Thyroid gland (tissue), 4 donors: ENCODE measurements around the gene NDUFA3. TPM values are rescaled to one million over a fixed set of nuclear protein-coding genes. Genes with fewer than 3 reads are reported as not detected.

Experiments
- DNase-seq, 2 donors: peaks; one replicate each; pipeline ENCODE4 v3.0.0-alpha.2; 2019
- H3K27ac ChIP-seq, 3 donors: fragments of 200-600 bp; sonication (generic); 1 replicate in 2 of 3; 2 replicates in 1 of 3; pipeline ENCODE4 v1.5.1; 2016 to 2019; ENCODE audit warnings: mild to moderate bottlenecking in 1 of 3, moderate library complexity in 1 of 3
- H3K27me3 ChIP-seq: fragments of 200-600 bp; sonication (generic); one replicate; pipeline ENCODE4 v1.5.1; 2019
- H3K36me3 ChIP-seq, 2 donors: fragments of 200-600 bp; sonication (generic); one replicate each; pipeline ENCODE4 v1.5.1; 2016 to 2019
- H3K4me1 ChIP-seq, 2 donors: fragments of 200-600 bp; sonication (generic); one replicate each; pipeline ENCODE4 v1.5.1; 2017 to 2019
- H3K4me3 ChIP-seq, 3 donors: fragments of 200-600 bp; sonication (generic); replicated peaks in 1 of 3; 1 replicate in 2 of 3; 2 replicates in 1 of 3; pipeline ENCODE4 v1.5.1; 2016; ENCODE audit warnings: mild to moderate bottlenecking in 1 of 3
- H3K9me3 ChIP-seq: fragments of 200-600 bp; sonication (generic); one replicate; pipeline ENCODE4 v1.5.1; 2017
- CTCF ChIP-seq, 6 experiments: fragments of 200-600 bp in 3 of 6; fragments of 450-650 bp in 3 of 6; sonication (generic) in 3 of 6; IDR thresholded peaks; one replicate each; pipeline ENCODE4 v1.5.1; 2016 to 2019; ENCODE audit warnings: antibody characterized with exemption in 6 of 6, mild to moderate bottlenecking in 2 of 6, inconsistent platforms in 1 of 6, moderate library complexity in 1 of 6
- POLR2A ChIP-seq, 2 donors: fragments of 450-650 bp; IDR thresholded peaks; one replicate each; pipeline ENCODE4 v1.6.1; 2017; ENCODE audit warnings: antibody characterized with exemption in 2 of 2, mild to moderate bottlenecking in 2 of 2, moderate library complexity in 1 of 2
- WGBS, 2 donors: methylation state at CpG; one replicate each; pipeline ENCODE4 v1.1.5; 2017; 5-methylcytosine and 5-hydroxymethylcytosine counted together
- intact Hi-C: fragments of 100-400 bp; cut with DNase I; formaldehyde crosslinking; loops from one replicate; pipeline ENCODE4 v1.15.1; 2023
- total RNA-seq, 4 donors: library from RNA; depleted of rRNA; stranded (reverse); fragments of >200 nt; gene quantifications; one replicate each; pipeline ENCODE4 v1.2.3, GENCODE V29; 2016

NDUFA3 gene
- total RNA-seq, 4 donors from 2014 or later, result 17.7 to 100 (median 52.7) TPM

DNA sequence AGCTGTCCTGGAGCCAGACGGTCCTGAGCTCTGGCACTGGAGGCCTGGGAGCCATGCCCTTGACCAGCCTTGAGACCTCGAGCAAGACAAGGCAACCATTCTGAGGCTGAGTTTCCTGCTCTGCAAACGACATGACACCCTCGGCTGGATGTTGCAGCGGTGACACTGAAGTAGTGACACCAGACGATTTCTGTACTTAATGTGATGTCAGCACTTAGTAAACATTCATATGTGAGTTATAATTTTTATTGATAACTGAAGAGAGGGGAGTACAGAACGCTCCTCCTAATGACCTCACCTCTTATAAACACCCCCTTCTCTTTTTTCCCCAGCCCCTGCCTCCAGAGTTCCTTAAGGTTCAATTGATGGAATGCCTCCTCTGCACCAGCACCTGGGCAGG, 5.8 kb downstream of the NDUFA3 start:
- Histone ChIP-seq H3K4me1 (peaks cover 3 to 4% of the 10 kb centered on the region in 2 donors), H3K9me3 (no peaks in the 10 kb centered on the region), H3K36me3 (peaks cover 32 to 39% of the 10 kb centered on the region in 2 donors), H3K4me3 (no peak overlapping the region), H3K27ac (no peak overlapping the region), H3K27me3 (no peaks in the 10 kb centered on the region)
- WGBS, 2 donors, result 87 to 91% methylated on average over 7 of the region's 7 CpGs
- TF ChIP-seq POLR2A (IDR thresholded peaks at IDR 0.05) (no peak), CTCF (IDR thresholded peaks at IDR 0.05) (no peak)
- DNase-seq, result no peak
- intact Hi-C loops, result no loop called here

DNA sequence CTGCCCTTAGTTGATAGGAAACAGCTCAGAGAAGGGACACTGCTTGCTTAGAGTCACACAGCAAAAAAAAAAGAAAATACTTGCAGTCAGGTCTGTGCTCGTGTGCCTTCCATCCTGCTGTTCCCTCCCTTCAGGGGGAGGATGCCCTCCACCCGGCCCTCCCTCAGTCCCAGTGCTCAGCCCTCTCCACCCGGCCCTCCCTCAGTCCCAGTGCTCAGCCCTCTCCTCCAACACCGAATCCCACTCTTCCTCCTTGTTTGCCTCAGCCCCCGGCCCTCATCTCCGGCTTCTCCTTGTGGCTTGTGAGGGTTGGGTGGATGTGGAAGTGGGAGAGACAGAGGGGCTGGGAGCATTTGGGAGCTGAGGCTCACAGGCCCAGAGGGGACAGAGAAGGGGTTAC, 7.0 kb downstream of the NDUFA3 start:
- Histone ChIP-seq H3K36me3 (peaks cover 32 to 39% of the 10 kb centered on the region in 2 donors), H3K27ac (no peak overlapping the region), H3K9me3 (no peaks in the 10 kb centered on the region), H3K4me3 (no peak overlapping the region), H3K4me1 (peaks cover 4 to 7% of the 10 kb centered on the region in 2 donors), H3K27me3 (no peaks in the 10 kb centered on the region)
- TF ChIP-seq POLR2A (IDR thresholded peaks at IDR 0.05), result no peak
- TF ChIP-seq CTCF (IDR thresholded peaks at IDR 0.05), result no peak
- WGBS, 2 donors, result 85 to 91% methylated on average over 6 of the region's 6 CpGs
- DNase-seq, result no peak
- intact Hi-C loops, result no loop called here

GRCh38 chr19:54114340-54115108, 11.9 kb downstream of the NDUFA3 start:
- H3K27me3 ChIP-seq, result no peaks in the 10 kb centered on the region
- no peak for TF ChIP-seq CTCF (IDR thresholded peaks at IDR 0.05)
- no peak for TF ChIP-seq POLR2A (IDR thresholded peaks at IDR 0.05)
- no peaks in the 10 kb centered on the region for H3K9me3 ChIP-seq
- peak overlapping the region in 2 of 3 donors; percentile 56 to 58 for H3K4me3 ChIP-seq
- peak overlapping the region in 1 of 3 donors; percentile 89 for H3K27ac ChIP-seq
- 8 to 19% methylated on average over 11 to 28 of the region's 28 CpGs for WGBS, 2 donors
- intact Hi-C loops, result no loop called here
- peaks cover 14 to 23% of the 10 kb centered on the region in 2 donors for H3K4me1 ChIP-seq
- peak in 1 of 2 donors; percentile 10 for DNase-seq
- H3K36me3 ChIP-seq, result peaks cover 17 to 20% of the 10 kb centered on the region in 2 donors

GRCh38 chr19:54115109-54116063, 12.7 kb downstream of the NDUFA3 start, which contains the start of the genes PRPF31 and TFPT:
Gene PRPF31 (plus strand): TSS chr19:54115754. CDS start chr19:54118279, 2,525 bp downstream.
Gene TFPT (minus strand): TSS chr19:54115657. CDS start chr19:54115269, 388 bp downstream.
- H3K4me1 ChIP-seq, result peaks cover 14 to 23% of the 10 kb centered on the region in 2 donors
- WGBS, 2 donors, result 1 to 2% methylated on average over 59 to 60 of the region's 60 CpGs
- H3K9me3 ChIP-seq, result no peaks in the 10 kb centered on the region
- DNase-seq, result peak; percentile 96 to 98
- TF ChIP-seq POLR2A (IDR thresholded peaks at IDR 0.05), result peak; percentile 3 to 60
- no peak for TF ChIP-seq CTCF (IDR thresholded peaks at IDR 0.05)
- intact Hi-C loops, result no loop called here
- H3K36me3 ChIP-seq, result peaks cover 15 to 20% of the 10 kb centered on the region in 2 donors
- H3K4me3 ChIP-seq, result peak within 1 kb of the TSS; percentile 21 to 58 (median 56)
- no peaks in the 10 kb centered on the region for H3K27me3 ChIP-seq
- H3K27ac ChIP-seq, result peak within 1 kb of the TSS; percentile 49 to 89 (median 85)
